Measurements from ENCODE around the gene CCDC9B.

- TF ChIP-seq YY1 (IDR thresholded peaks at IDR 0.05; ENCODE audit: insufficient read depth, insufficient read length) (no peak), ZNF274 (IDR thresholded peaks at IDR 0.05; ENCODE audit: low read depth, low read length) (no peak)
Observed at GRCh38 chr15:40389824-40390595, 49.3 kb upstream of the CCDC9B start.
